Skeletal muscle tissue (tissue), 4 donors: ENCODE measurements around the gene ZBTB7C. TPM values are rescaled to one million over a fixed set of nuclear protein-coding genes. Genes with fewer than 3 reads are reported as not detected.

Source experiments
- H3K27ac ChIP-seq: one replicate; pipeline ENCODE4 v1.7.0; 2013; ENCODE audit warnings: mild to moderate bottlenecking, low read depth, low read length, inconsistent platforms
- H3K27me3 ChIP-seq, 3 donors: one replicate each; pipeline ENCODE4 v1.7.0; 2013; ENCODE audit warnings: low read length in 3 of 3; ENCODE audit not compliant: control insufficient read depth in 3 of 3, insufficient read depth in 3 of 3
- H3K36me3 ChIP-seq, 3 donors: one replicate each; pipeline ENCODE4 v1.7.0; 2013; ENCODE audit warnings: low read length in 3 of 3; ENCODE audit not compliant: control insufficient read depth in 3 of 3, insufficient read depth in 3 of 3
- H3K4me1 ChIP-seq, 3 donors: one replicate each; pipeline ENCODE4 v1.7.0; 2013; ENCODE audit warnings: low read length in 3 of 3, mild to moderate bottlenecking in 3 of 3; ENCODE audit not compliant: control insufficient read depth in 3 of 3, insufficient read depth in 3 of 3
- H3K4me3 ChIP-seq, 3 donors: one replicate each; pipeline ENCODE4 v1.7.0; 2013; ENCODE audit warnings: low read length in 3 of 3
- H3K9ac ChIP-seq, 3 donors: one replicate each; pipeline ENCODE4 v1.7.0; 2013; ENCODE audit warnings: low read length in 3 of 3, mild to moderate bottlenecking in 3 of 3, moderate library complexity in 2 of 3, low read depth in 1 of 3
- H3K9me3 ChIP-seq, 3 donors: one replicate each; pipeline ENCODE4 v1.7.0; 2013; ENCODE audit warnings: low read length in 3 of 3; ENCODE audit not compliant: control insufficient read depth in 3 of 3
- total RNA-seq: library from RNA; depleted of rRNA; stranded (reverse); fragments of >200 nt; gene quantifications from one replicate; pipeline ENCODE4 v1.2.3, GENCODE V29; 2014
- donor health status: Osteomylitis.

The ZBTB7C gene
- total RNA-seq, 1 donor from 2014 or later = 2.6 TPM

DNA sequence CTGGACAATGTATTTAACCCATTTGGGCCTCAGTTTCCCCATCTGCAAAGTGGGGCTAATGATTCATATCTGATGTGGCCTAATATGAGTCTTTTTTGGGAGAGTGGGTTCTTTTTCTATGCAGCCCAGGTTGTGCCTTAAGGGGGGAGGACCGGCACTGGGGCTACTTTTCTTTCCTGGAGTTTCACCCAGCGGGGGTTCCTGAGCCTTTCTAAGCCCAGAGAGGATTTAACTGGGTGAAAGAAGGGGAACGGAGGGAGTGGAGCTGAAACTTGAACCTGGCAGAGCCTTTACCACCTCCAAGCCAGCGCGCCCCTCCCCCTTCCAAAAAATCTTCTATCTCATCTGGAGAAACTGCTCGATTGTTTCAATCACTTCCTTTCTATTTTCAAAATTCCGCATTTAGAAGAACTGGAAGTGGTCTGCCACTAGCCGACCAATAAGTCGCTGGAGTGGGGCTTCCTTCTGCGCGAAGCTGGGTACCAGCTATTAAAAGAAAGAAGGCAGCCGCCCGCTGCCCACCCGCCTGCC, 273.7 kb downstream of the ZBTB7C start:
- Histone ChIP-seq H3K27me3 (peaks cover 0 to 8% (median 7%) of the 10 kb centered on the region in 3 donors), H3K4me3 (peak overlapping the region; percentile 38 to 72 (median 71)), H3K9ac (no peak overlapping the region), H3K9me3 (no peaks in the 10 kb centered on the region), H3K27ac (no peak overlapping the region), H3K4me1 (peaks cover 10 to 23% (median 16%) of the 10 kb centered on the region in 3 donors), H3K36me3 (no peaks in the 10 kb centered on the region)

DNA sequence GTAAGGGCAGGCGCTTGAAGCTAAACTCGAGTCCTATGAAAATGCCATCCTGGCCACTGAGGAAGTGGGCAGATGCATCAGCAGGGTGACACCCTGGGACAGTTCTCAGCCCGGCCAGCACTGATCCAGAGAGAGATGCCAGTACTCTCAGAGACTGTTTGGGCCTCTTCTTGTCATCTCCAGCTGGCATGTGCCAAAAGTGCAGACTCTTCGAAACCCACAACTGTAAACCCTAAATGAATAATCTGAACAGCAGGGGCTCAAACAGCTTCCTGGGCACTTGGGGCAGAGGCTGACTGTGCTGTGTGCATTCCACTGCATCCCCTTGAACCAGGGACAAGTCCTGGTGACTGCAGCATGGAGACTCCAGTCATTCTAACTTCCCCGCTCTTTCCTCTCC, 274.6 kb downstream of the ZBTB7C start:
- Histone ChIP-seq H3K27me3 (peaks cover 0 to 8% (median 7%) of the 10 kb centered on the region in 3 donors), H3K9ac (no peak overlapping the region), H3K27ac (no peak overlapping the region), H3K4me1 (peaks cover 7 to 20% (median 7%) of the 10 kb centered on the region in 3 donors), H3K36me3 (no peaks in the 10 kb centered on the region), H3K9me3 (no peaks in the 10 kb centered on the region), H3K4me3 (no peak overlapping the region)

DNA sequence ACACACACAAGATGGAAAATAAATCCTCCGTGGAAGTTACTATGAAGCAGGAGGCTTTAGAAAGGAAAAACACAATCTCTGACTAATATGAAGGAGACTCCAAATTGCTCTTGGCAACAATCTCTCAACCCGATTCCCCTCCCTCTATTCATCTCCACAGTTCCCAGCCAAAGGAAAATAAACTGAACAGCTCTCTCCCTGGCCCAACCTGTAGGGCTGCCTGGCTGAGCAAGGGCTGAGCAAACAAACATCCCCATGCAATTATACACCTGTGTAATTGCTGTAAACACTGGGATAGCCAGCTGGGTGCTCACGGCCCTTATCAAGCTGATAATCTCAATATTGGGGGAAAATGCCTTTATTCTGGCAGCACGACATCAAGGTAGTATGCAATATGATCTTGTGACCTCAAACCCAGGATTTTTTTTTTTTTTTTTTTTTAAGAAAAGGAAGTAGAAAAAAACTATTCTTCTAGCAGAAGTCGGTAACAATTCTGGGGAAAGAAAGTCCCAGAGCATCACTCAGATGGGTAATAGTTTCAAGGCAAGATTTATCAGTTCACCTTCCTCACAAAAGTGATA, 275.4 kb downstream of the ZBTB7C start:
- peaks cover 0 to 8% (median 7%) of the 10 kb centered on the region in 3 donors for H3K27me3 ChIP-seq
- H3K36me3 ChIP-seq = no peaks in the 10 kb centered on the region
- H3K9me3 ChIP-seq = no peaks in the 10 kb centered on the region
- H3K4me1 ChIP-seq = peaks cover 8 to 12% (median 11%) of the 10 kb centered on the region in 3 donors
- H3K9ac ChIP-seq = no peak overlapping the region
- no peak overlapping the region for H3K4me3 ChIP-seq
- no peak overlapping the region for H3K27ac ChIP-seq

DNA sequence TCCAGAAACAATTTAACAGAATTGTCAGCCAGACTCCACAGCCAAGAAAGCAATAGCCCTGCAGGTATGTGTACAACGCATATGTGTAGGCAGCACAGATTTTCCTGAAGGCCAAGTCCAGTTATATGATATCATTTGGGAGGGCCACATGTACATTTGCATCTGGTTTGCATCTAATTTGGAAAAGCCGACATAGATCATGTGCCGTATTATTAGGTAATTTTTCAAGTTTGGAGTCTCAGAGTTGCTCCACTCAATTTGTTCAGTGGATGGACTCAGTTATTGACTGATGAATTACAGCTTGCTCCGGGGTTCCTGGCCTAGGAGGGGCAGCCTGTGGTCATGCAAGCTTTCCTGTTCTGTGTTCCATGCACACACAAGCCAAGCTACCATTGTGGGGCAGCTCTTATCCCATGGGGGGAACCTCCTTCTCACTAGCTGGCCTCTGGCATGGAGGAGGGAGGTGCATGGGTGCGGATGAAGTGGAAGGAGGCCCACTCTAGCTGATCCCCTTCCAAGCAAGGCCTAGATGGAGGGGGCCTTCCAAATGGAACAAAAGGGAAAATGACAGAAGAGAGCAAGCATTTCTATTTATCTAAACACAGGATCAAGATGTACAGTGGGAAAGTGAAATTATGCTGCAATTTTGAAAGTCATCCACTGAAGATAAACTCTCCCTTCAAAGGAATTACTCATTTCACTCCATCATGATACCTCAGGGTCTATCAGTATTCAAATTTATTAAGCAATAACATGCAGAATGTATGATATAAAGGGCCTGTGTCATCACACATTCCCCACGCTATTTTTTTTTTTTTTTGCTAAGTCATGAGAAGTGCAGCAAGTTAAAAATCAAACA, 276.2 kb downstream of the ZBTB7C start:
- peaks cover 0 to 8% (median 3%) of the 10 kb centered on the region in 3 donors for H3K27me3 ChIP-seq
- no peak overlapping the region for H3K9ac ChIP-seq
- H3K9me3 ChIP-seq = no peaks in the 10 kb centered on the region
- peaks cover 8 to 11% (median 10%) of the 10 kb centered on the region in 3 donors for H3K4me1 ChIP-seq
- H3K4me3 ChIP-seq = no peak overlapping the region
- no peaks in the 10 kb centered on the region for H3K36me3 ChIP-seq
- no peak overlapping the region for H3K27ac ChIP-seq

DNA sequence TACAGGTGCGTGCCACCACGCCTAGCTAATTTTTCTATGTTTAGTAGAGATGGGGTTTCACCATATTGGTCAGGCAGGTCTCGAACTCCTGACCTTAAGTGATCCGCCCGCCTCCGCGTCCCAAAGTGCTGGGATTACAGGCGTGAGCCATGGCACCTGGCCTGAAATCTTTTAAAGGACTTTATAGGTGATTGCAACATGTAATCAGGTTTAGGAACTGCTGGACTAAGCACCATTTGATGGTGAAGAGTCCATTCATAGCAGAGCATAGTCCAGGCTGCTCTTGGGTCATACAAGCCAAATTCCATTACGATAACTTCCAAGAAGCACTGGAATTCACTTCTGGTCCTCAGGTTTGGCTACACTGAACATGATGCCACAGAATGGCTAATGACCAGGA, 278.1 kb downstream of the ZBTB7C start:
- Histone ChIP-seq H3K9ac (no peak overlapping the region), H3K27ac (no peak overlapping the region), H3K27me3 (peaks cover 0 to 5% (median 0%) of the 10 kb centered on the region in 3 donors), H3K36me3 (no peaks in the 10 kb centered on the region), H3K9me3 (no peaks in the 10 kb centered on the region), H3K4me1 (peaks cover 2 to 8% (median 7%) of the 10 kb centered on the region in 3 donors), H3K4me3 (no peak overlapping the region)

DNA sequence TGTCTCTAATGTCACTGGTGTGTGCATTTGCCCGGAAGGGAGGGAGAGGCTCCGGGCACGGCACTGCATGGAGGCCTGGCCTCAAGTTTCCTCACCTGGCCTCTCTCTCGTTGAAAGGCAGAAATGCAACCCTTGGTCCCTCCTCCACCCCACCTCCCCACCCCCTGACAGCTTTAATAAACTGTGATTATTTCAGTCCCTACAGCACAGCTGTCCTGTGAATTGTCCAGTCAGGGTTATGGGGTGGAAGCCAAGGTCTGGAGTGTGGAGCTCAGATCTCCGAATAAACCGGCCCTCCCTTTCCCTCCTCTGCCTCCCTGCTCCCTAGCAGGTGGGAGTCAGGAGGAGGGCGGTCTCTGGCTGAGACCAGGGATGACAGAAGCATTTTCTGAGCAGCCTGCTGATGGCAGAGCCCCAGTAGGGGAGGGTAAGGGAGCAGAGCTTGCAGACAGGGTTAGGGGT, 279.5 kb downstream of the ZBTB7C start:
- Histone ChIP-seq H3K27me3 (peaks cover 0 to under 1% (median 0%) of the 10 kb centered on the region in 3 donors), H3K36me3 (no peaks in the 10 kb centered on the region), H3K9me3 (no peaks in the 10 kb centered on the region), H3K4me1 (peaks cover 2 to 14% (median 8%) of the 10 kb centered on the region in 3 donors), H3K27ac (peak overlapping the region; percentile 50), H3K9ac (no peak overlapping the region), H3K4me3 (no peak overlapping the region)

DNA sequence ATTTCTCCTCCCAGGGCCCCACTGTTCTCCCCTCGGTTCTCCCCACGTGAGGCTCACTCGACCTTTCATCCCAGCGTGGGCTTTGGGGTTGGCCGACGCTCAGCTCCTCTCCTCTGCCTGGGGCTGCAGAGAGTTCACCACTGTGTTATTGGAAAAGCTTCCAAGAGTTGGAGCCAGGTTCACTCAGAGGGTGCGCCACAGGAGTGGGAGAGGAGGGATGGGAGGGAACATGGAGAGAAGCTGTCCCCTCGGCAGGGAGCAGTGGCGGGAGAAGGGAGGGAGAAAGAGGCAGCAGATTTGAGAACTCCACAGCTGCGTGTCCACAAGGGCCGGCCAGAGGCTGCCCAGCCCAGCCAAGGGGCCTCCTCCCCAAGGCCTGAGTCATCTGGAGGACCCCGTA, 281.6 kb downstream of the ZBTB7C start:
- Histone ChIP-seq H3K4me1 (peaks cover 2 to 16% (median 8%) of the 10 kb centered on the region in 3 donors), H3K27ac (no peak overlapping the region), H3K4me3 (no peak overlapping the region), H3K27me3 (peaks cover 0 to 2% (median 0%) of the 10 kb centered on the region in 3 donors), H3K36me3 (no peaks in the 10 kb centered on the region), H3K9ac (no peak overlapping the region), H3K9me3 (no peaks in the 10 kb centered on the region)

DNA sequence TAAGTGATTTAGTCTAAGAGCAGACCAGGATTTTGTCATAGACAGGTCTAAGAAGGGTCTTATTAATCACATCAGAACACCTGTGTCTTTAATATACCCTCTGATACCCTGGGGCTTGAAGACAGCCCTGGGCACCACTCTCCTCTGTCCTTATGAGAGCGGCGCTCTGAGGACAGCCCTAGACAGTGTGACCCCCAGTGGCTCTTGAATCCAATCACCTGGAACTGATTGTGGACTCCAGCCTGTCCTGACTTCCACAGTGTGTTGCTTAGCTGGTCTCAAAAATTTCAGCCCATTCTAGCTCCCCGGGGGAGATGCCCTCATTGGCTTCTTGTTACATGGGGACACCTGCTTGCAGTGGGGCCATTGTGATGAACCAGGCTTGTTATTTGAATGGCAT, 282.9 kb downstream of the ZBTB7C start:
- no peak overlapping the region for H3K4me3 ChIP-seq
- H3K36me3 ChIP-seq = no peaks in the 10 kb centered on the region
- peaks cover 0 to 2% (median 0%) of the 10 kb centered on the region in 3 donors for H3K27me3 ChIP-seq
- no peak overlapping the region for H3K27ac ChIP-seq
- H3K4me1 ChIP-seq = peaks cover 2 to 16% (median 10%) of the 10 kb centered on the region in 3 donors
- no peaks in the 10 kb centered on the region for H3K9me3 ChIP-seq
- no peak overlapping the region for H3K9ac ChIP-seq

DNA sequence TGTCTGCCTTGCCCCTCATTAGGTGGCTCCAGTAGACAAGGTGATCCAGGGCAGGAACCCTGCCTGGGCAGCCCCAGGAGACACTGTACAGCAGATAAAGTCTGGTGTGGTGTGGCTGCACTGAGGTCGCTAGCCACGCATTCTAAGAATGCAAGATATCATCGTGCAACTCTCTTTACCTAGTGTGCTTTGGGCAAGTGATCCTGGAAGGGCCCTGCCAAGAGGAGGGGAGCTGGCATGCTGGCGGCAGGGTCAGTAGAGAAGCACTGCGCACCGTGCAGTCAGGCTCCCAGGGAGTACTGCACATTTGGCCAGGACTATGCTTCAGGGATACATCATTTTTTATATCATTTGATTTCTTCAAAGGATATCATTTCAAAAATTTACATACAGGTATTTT, 283.5 kb downstream of the ZBTB7C start:
- Histone ChIP-seq H3K9me3 (no peaks in the 10 kb centered on the region), H3K4me1 (peaks cover 2 to 16% (median 10%) of the 10 kb centered on the region in 3 donors), H3K27me3 (peaks cover 0 to 2% (median 0%) of the 10 kb centered on the region in 3 donors), H3K9ac (no peak overlapping the region), H3K36me3 (no peaks in the 10 kb centered on the region), H3K4me3 (no peak overlapping the region), H3K27ac (no peak overlapping the region)
